ENCODE measurements around the gene TULP1.
"Not testable (repeated sequence)": the region's sequence is repeated elsewhere in the genome, so short reads cannot be mapped to it uniquely, and the experiment has no call there.

Gene TULP1

GRCh38 chr6:35521235-35521634, 8.5 kb upstream of the TULP1 start:
- DNase-seq (ENCODE audit: low read depth in 2 of 2): no peak

- DNase-seq (ENCODE audit: low read depth in 2 of 2): no peak
Observed at GRCh38 chr6:35519313-35520015, 6.8 kb upstream of the TULP1 start.

GRCh38 chr6:35518566-35519312, 6.0 kb upstream of the TULP1 start:
- DNase-seq (ENCODE audit: low read depth in 2 of 2): no peak

- not testable (repeated sequence) for DNase-seq (ENCODE audit: low read depth in 2 of 2)
Observed at GRCh38 chr6:35517978-35518377, 5.3 kb upstream of the TULP1 start.

- no peak for DNase-seq (ENCODE audit: low read depth in 2 of 2)
Observed at GRCh38 chr6:35516712-35517111, 4.0 kb upstream of the TULP1 start.

GRCh38 chr6:35515939-35516338, 3.2 kb upstream of the TULP1 start:
- not testable (repeated sequence) for DNase-seq (ENCODE audit: low read depth in 2 of 2)

- no peak for DNase-seq (ENCODE audit: low read depth in 2 of 2)
Observed at GRCh38 chr6:35514587-35514986, 1.9 kb upstream of the TULP1 start.

GRCh38 chr6:35512006-35512405, 690 bp downstream of the TULP1 start:
- no peak for DNase-seq (ENCODE audit: low read depth in 2 of 2)

- no peak for DNase-seq (ENCODE audit: low read depth in 2 of 2)
Observed at GRCh38 chr6:35511562-35511941, 1.1 kb downstream of the TULP1 start.

- DNase-seq (ENCODE audit: low read depth in 2 of 2): no peak
Observed at GRCh38 chr6:35510916-35511561, 1.7 kb downstream of the TULP1 start.

- DNase-seq (ENCODE audit: low read depth in 2 of 2): no peak
Observed at GRCh38 chr6:35508542-35508941, 4.2 kb downstream of the TULP1 start.

GRCh38 chr6:35508027-35508426, 4.7 kb downstream of the TULP1 start:
- DNase-seq (ENCODE audit: low read depth in 2 of 2): no peak

GRCh38 chr6:35507221-35507620, 5.5 kb downstream of the TULP1 start:
- DNase-seq (ENCODE audit: low read depth in 2 of 2): no peak

GRCh38 chr6:35506536-35506935, 6.2 kb downstream of the TULP1 start:
- no peak for DNase-seq (ENCODE audit: low read depth in 2 of 2)

- no peak for DNase-seq (ENCODE audit: low read depth in 2 of 2)
Observed at GRCh38 chr6:35505999-35506412, 6.7 kb downstream of the TULP1 start.

GRCh38 chr6:35503534-35503933, 9.2 kb downstream of the TULP1 start:
- no peak for DNase-seq (ENCODE audit: low read depth in 2 of 2)

- DNase-seq (ENCODE audit: low read depth in 2 of 2): no peak
Observed at GRCh38 chr6:35501784-35502183, 10.9 kb downstream of the TULP1 start.

GRCh38 chr6:35500782-35501181, 11.9 kb downstream of the TULP1 start:
- no peak for DNase-seq (ENCODE audit: low read depth in 2 of 2)

- no peak for DNase-seq (ENCODE audit: low read depth in 2 of 2)
Observed at GRCh38 chr6:35499372-35499771, 13.3 kb downstream of the TULP1 start.

- DNase-seq (ENCODE audit: low read depth in 2 of 2): no peak
Observed at GRCh38 chr6:35498422-35499067, 14.2 kb downstream of the TULP1 start.

GRCh38 chr6:35497571-35498421, 14.9 kb downstream of the TULP1 start:
- DNase-seq (ENCODE audit: low read depth in 2 of 2): peak in 1 of 2 donors; percentile 26

Measured in stimulated activated CD8-positive, alpha-beta memory T cell treated with anti-CD3 and anti-CD28 coated beads, Interleukin-7, amount 100 ng/mL, for 4 hours (primary cell).